NCI-H128 (cell line): Measurements from ENCODE around the gene EPS15.

Experiments used
- DNase-seq: peaks from one replicate; lab custom pipeline; 2025; ENCODE audit not compliant: unreplicated experiment; lab: John Stamatoyannopoulos, UW

The EPS15 gene

GRCh38 chr1:51322417-51323101, 196.5 kb downstream of the EPS15 start:
- no peak for DNase-seq

DNA sequence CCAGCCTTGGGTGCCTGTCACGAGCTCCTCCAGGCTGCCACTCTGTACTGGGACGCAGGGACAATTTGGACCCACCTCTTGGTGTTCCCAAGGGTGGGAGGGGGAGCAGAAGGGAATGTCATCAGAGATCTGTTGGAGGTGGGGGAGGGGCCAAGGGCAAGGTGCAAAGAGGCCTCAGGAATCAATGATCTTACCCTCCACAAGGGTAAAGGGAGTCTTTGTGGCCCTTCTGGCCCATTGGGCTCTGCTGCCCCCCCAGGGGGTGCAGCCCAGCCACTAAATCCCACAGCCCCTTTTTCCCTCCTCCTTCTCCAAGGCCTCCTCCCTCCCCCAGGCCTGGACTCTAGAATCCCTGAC, 197.2 kb downstream of the EPS15 start:
- no peak for DNase-seq

DNA sequence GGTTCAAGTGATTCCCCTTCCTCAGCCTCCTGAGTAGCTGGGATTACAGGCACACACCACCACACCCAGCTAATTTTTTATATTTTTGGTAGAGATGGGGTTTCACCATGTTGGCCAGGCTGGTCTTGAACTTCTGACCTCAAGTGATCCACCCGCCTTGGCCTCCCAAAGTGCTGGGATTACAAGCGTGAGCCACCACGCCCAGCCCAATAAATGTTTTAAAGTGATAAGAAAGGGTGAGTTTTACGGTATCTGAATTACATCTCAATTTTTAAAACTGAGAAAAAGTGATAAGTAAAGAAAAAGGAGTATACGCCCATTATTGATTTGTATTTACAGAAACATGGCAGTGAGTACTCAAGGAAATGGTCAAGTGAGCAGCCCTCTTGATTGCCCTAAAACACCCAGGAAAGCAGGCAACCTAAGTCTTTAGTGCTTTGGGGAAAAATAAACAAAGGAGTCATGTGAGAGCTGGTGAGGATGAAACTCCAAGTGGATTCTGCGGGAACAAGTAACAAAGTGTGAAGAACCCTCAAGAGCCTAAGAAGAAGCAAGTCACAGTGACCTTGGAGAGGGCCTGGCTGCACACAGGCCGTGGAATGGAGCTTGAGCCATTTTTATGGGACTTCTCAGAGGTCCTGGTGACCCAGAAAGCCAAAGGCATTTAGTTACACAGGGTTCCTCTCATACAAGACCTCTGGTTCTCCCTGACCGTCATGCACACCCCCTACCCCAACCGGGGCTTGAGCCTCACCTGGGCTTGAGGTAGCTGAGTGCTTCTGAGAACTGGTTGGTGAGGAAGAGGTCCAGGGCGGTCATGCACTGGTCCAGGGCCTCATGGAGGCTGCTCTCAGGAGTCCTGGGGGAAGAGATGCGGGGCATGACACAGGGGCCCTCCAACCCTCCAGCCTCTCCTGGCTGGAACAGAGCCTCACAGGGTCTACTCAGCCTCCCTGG, 197.8 kb downstream of the EPS15 start:
- DNase-seq, result no peak

- DNase-seq, result no peak
Measured at GRCh38 chr1:51317798-51318197, 201.3 kb downstream of the EPS15 start.

DNA sequence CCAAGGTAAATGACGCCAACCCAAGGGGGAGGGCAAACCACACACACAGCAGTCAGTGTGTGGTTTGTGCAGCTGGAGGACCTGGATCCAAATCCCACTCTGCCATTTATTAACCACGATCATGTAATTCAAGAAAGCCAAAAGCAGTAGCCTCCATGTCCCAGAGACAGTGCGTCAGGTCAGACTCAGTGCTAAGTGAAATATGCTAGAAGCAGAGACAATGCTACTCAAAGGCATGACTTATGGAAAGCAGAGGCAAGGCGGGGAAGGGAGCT, 202.3 kb downstream of the EPS15 start:
- no peak for DNase-seq

DNA sequence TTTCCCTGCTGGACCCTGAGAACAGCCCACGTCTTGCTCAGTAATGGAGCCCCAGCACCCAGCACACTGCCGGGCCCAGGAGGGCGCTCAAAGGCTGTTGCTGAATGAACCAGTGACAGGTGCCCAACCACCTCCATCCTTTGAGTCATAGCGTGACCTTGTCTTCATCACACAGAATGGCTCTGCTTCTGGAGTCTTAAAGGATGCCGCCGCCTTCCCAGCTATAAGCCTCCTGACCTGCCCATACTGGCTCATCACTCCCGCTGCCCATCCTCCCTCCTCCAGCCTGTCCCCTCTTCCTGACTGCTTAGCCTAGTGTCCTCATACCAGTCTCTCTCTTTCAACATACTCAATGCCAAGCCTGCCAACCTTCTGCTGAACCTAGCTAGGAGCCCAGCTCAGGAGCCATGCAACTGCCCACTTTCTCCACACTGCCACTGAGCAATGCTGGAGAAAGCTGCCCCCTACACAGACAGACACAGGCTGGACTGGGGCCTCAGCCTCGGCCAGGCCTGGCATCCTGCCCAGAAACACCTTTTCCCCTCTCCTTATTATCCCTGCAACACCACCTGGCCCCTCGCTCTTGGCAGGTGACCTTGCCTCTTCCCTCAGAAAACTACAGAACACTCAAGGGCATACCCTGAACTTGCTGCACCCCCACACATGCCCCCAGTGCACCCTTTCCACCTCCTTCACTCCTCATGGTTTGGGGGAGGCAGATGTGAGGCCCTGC, 202.8 kb downstream of the EPS15 start:
- DNase-seq, result no peak

DNA sequence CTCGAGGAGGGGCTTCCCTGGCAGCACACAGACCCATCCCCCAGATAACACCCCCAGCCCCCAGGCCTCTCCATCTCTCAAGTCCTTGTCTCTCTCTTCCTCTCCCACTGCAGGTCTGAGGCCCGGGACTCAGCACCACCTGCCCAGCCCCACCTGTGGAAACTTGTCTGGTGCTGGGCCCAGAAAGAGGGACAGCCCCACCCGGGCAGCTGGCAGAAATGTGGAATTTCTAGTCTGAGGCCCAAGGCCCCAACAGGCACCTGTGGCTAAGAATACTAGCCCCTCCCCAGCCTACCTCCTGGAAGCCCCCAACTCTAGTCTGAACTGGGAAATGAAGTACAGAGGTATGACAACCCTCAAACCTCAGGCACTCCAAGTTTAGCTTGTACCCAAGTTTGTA, 204.1 kb downstream of the EPS15 start:
- no peak for DNase-seq

DNA sequence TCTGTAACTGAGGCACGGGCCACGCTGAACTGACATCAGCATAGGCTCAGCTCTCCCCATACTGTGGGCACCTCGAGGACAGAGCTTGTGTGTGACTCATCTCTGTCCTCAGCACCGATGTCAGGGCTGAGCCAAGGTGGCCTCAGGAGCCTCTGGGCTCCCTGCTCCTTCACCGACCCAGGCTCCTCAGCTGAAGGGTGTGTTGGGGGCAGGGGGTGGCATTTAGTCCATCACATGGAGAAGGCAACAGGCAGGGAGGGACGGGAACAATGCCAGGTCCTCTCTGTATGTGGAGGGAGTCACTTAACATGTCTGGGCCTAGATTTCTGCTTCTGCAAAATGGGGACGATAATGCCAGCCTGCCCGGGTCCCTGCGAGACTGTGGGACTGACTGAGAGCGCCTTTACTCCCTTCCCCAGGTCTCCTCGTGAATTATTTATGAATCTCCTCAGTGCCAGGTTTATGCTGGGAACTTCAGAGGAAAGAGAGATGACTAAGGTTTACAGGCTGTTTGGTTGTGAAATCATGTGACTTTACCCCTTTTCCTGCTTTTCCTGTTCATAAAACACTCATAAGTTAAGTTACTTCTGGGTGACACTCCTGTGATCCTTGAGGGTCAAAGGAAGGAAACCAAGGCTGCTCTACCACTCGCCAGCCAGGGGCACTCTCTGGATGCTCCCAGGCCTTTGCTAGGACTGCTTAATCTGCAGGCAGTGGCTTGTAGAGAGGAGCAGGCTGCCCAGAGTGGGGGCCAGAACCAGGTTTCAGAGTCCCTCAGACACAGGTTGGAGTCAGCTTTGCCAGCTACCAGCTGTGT, 204.9 kb downstream of the EPS15 start:
- no peak for DNase-seq

GRCh38 chr1:51313268-51313852, 205.7 kb downstream of the EPS15 start:
- no peak for DNase-seq

- no peak for DNase-seq
Measured at GRCh38 chr1:51312718-51313117, 206.3 kb downstream of the EPS15 start.

DNA sequence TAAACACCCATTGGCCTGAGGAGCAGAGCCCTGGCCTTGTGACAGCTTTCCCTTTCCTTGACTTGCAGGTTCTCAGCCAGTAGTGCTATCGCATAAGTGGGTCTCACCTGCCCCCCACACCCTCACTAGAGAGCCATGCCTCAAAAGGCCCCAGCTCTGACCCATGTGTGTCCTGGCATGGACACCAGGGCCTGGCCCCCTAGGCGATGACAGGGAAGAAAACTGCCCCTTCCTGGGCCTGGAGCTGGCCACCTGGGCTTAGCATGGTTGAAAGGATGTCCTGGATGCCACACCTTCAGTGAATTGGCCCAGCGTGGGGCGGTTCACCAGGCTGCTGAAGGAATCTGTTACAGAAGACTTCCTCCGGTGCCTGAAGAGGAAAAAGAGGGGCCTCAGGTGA, 207.2 kb downstream of the EPS15 start:
- DNase-seq, result no peak

- DNase-seq, result no peak
Measured at GRCh38 chr1:51310871-51311613, 208.0 kb downstream of the EPS15 start.

DNA sequence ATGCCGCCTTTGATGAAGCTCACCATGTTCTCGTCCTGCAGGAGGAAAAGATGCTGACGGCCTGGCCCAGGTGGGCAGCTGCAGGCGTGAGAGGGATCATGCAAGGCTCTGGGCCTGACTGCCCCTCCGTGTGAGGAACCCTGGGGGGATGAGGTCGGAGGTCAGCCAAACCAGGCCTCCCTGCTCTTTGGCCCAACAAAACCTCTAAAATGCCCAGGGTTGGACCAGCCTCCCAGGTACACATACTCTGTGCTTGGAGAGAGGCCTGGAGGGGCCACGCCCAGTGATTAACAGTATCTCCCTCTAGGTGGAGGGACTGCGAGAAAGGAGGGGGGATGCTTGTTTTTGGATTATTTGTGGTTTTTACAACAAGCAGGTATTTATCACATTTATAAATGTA, 209.8 kb downstream of the EPS15 start:
- DNase-seq, result no peak

- DNase-seq, result no peak
Measured at GRCh38 chr1:51308636-51309035, 210.4 kb downstream of the EPS15 start.

- DNase-seq, result no peak
Measured at GRCh38 chr1:51306950-51307349, 212.1 kb downstream of the EPS15 start.

GRCh38 chr1:51305371-51305823, 213.7 kb downstream of the EPS15 start:
- DNase-seq, result no peak

DNA sequence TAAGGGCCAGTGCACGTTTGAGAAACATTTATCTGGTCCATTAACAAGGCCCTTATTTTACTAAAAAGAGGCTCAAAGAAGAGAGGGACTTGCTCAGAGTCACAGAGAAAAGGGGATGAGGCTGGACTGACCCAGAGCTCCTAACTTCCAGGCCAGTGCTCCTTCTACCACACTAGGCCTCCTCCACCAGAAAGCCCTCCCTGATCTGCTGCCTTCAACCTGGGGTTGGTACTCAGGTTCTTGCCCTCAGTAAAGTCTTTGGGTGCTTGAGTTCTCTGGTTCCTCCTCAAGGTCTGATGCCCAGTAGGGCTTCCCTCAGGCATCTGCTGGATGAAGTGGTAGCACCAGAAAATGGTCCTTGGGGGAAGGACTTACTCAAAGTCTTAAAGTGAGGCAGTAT, 214.7 kb downstream of the EPS15 start:
- DNase-seq, result no peak
